ENCODE results near the gene PLAU. TPM values are rescaled to one million over a fixed set of nuclear protein-coding genes. Genes with fewer than 3 reads are reported as not detected.
"Not testable (repeated sequence)": the region's sequence is repeated elsewhere in the genome, so short reads cannot be mapped to it uniquely, and the experiment has no call there.

PLAU gene
- polyA plus RNA-seq, 2 of the 4 experiments (the other 2 are of a cell fraction), result 75.8 to 82.6 TPM

DNA sequence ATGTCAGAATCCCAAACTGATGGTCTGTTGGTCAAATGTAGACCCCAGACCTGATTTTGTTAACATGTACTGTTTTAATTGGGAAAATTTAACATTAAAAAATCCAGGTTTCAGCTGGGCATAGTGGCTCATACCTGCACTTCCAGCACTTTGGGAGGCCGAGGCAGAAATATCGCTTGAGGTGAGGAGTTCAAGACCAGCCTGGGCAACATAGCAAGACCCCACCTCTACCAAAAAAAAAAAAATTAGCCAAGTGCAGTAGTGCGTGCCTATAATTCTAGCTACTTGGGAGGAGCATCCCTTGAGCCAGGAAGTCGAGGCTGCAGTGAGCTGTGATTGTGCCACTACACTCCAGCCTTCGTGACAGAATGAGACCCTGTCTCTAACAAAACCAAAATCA is 20.7 kb upstream of the PLAU start:
- WGBS (ENCODE audit: missing lambda C conversion rate), result 91% methylated on average over 5 of the region's 5 CpGs
- ATAC-seq (no peak), DNase-seq (ENCODE audit: low read depth in 1 of 2, low spot score in 1 of 2) (no peak), FAIRE-seq (no peak)
- peak overlapping the region; percentile 97 to 98 for H3K27ac ChIP-seq
- no peak overlapping the region for H3K4me2 ChIP-seq
- peaks cover 84% of the 10 kb centered on the region for H3K4me1 ChIP-seq
- no peaks in the 10 kb centered on the region for H3K9me3 ChIP-seq
- ChIA-PET CTCF (interaction anchor here (0.6 to 26.6 kb wide), 10 partner anchors 9 to 345 kb away, joined by 4 to 936 read pairs (median 28); partner anchors contain the start of gene PLAU), POLR2A (interaction anchor here (0.7 to 7.9 kb wide), 2 partner anchors 17 to 73 kb away, joined by 6 to 98 read pairs; no protein-coding TSS in a partner anchor)
- H3K4me3 ChIP-seq, result no peak overlapping the region
- no peak for TF ChIP-seq HEYL (CRISPR knock-in tag; IDR thresholded peaks at IDR 0.05)
- TF ChIP-seq GATA3 (IDR thresholded peaks at IDR 0.05; ENCODE audit: borderline replicate concordance), result no peak
- no peak for TF ChIP-seq HOXB13 (CRISPR knock-in tag; IDR thresholded peaks at IDR 0.05; ENCODE audit: low read depth)
- TF ChIP-seq SREBF2 (IDR thresholded peaks at IDR 0.05), result no peak
- TF ChIP-seq CHD2 (IDR thresholded peaks at IDR 0.05; ENCODE audit: low read length, partially characterized antibody), result no peak
- TF ChIP-seq REST (IDR thresholded peaks at IDR 0.05), result no peak
- TF ChIP-seq POLR2AphosphoS2 (conservative IDR thresholded peaks at IDR 0.05; ENCODE audit: low read length), result no peak
- TF ChIP-seq MAFK (IDR thresholded peaks at IDR 0.05; ENCODE audit: partially characterized antibody), result no peak
- TF ChIP-seq, protein P1, sequence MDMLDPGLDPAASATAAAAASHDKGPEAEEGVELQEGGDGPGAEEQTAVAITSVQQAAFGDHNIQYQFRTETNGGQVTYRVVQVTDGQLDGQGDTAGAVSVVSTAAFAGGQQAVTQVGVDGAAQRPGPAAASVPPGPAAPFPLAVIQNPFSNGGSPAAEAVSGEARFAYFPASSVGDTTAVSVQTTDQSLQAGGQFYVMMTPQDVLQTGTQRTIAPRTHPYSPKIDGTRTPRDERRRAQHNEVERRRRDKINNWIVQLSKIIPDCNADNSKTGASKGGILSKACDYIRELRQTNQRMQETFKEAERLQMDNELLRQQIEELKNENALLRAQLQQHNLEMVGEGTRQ (IDR thresholded peaks at IDR 0.05), result no peak
- no peak for TF ChIP-seq NFE2L2 (conservative IDR thresholded peaks at IDR 0.05; ENCODE audit: low read length)
- no peak for TF ChIP-seq RNF2 (IDR thresholded peaks at IDR 0.05; ENCODE audit: borderline replicate concordance, low read depth)
- TF ChIP-seq HDAC2 (IDR thresholded peaks at IDR 0.05), result no peak
- TF ChIP-seq, protein P2, sequence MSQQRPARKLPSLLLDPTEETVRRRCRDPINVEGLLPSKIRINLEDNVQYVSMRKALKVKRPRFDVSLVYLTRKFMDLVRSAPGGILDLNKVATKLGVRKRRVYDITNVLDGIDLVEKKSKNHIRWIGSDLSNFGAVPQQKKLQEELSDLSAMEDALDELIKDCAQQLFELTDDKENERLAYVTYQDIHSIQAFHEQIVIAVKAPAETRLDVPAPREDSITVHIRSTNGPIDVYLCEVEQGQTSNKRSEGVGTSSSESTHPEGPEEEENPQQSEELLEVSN (IDR thresholded peaks at IDR 0.05; ENCODE audit: borderline replicate concordance, low read depth), result no peak
- no peak for TF ChIP-seq ESRRA (IDR thresholded peaks at IDR 0.05; ENCODE audit: borderline replicate concordance, low read length)
- TF ChIP-seq, protein P3, sequence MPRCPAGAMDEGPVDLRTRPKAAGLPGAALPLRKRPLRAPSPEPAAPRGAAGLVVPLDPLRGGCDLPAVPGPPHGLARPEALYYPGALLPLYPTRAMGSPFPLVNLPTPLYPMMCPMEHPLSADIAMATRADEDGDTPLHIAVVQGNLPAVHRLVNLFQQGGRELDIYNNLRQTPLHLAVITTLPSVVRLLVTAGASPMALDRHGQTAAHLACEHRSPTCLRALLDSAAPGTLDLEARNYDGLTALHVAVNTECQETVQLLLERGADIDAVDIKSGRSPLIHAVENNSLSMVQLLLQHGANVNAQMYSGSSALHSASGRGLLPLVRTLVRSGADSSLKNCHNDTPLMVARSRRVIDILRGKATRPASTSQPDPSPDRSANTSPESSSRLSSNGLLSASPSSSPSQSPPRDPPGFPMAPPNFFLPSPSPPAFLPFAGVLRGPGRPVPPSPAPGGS (IDR thresholded peaks at IDR 0.05), result no peak
- TF ChIP-seq MYC (IDR thresholded peaks at IDR 0.05; ENCODE audit: borderline replicate concordance, low read length), result no peak

- 73% methylated on average over 3 of the region's 3 CpGs for WGBS (ENCODE audit: missing lambda C conversion rate)
- H3K27ac ChIP-seq, result peak overlapping the region; percentile 97 to 98
- H3K4me1 ChIP-seq, result peaks cover 84% of the 10 kb centered on the region
- FAIRE-seq; DNase-seq (ENCODE audit: low read depth in 1 of 2, low spot score in 1 of 2); H3K9me3 ChIP-seq; H3K4me3 ChIP-seq; ATAC-seq: not testable (repeated sequence)
- ChIA-PET POLR2A (interaction anchor here (1.1 to 7.9 kb wide), 2 partner anchors 17 to 20 kb away, joined by 10 to 98 read pairs; partner anchors contain the start of gene PLAU), CTCF (interaction anchor here (0.6 to 26.6 kb wide), 12 partner anchors 8 to 344 kb away, joined by 3 to 936 read pairs (median 12); partner anchors contain the start of gene PLAU)
- peak overlapping the region; percentile 71; the same call in 2 of the 3 replicates for H3K4me2 ChIP-seq
Observed at GRCh38 chr10:73890830-73891229, 20.1 kb upstream of the PLAU start.

Measured in A549 (cell line).